Measurements from ENCODE around the gene SLC25A4. TPM values are rescaled to one million over a fixed set of nuclear protein-coding genes. Genes with fewer than 3 reads are reported as not detected.

The SLC25A4 gene
- total and polyA plus RNA-seq, 5 donors = 1,429 to 1,493 (median 1,464) TPM

DNA sequence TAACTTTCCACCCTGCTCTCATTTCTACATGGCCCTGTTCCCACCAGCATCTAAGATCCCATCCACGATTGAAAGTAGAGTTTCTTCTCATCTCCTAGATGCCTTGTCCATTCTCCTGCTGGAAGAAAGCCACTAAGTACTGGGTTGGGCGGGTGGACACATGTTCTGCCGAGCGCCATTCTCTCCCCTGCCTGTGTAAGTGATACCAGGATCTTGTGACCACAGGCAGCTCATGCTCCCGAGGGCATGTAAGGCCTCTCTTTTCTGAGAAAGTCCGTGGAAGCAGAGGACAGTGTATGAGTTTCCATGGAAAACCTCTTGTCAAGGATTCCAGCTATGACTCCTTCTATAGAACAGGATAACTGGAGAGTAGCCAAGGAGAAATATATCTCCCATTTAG, 3.3 kb upstream of the SLC25A4 start:
- Histone ChIP-seq H3K27me3 (ENCODE audit: control insufficient read depth, insufficient read depth) (no peaks in the 10 kb centered on the region), H3K9me3 (ENCODE audit: control insufficient read depth, low read length) (no peaks in the 10 kb centered on the region), H3K4me3 (ENCODE audit: low read length) (no peak overlapping the region), H3K27ac (ENCODE audit: low read length) (peak overlapping the region; percentile 77), H3K4me1 (ENCODE audit: control insufficient read depth, insufficient read depth, low read length) (peaks cover 3% of the 10 kb centered on the region)
- intact Hi-C loops (cut with DNase I) = loop anchor here in 1 of 4 donors (10.0 kb wide), 1 partner anchor 95 kb away; no protein-coding TSS in a partner anchor
- DNase-seq = no peak
- no peak for ATAC-seq
- 55% methylated on average over 6 of the region's 6 CpGs for WGBS

DNA sequence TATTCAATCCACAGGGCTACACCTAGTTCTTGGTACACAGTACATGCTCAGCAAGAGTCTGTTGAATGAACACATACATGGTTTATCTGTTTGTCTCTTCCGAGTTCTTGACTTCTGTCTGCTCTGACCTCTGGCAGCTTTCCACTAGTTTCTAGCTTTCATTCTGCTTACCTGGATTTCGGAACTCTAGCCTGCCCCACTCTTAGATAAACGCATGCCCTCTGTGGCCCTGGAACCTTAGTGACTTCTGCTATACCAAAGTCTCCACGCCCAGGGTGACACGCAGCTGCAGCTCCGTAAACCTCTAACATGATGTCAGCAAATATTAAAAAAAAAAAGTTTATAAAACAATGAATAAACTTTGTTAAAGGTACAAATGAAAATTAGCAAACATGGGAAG, 1.3 kb upstream of the SLC25A4 start:
- peak overlapping the region; percentile 90 for H3K27ac ChIP-seq (ENCODE audit: low read length)
- intact Hi-C loops (cut with DNase I) = no loop called here
- ATAC-seq = no peak

DNA sequence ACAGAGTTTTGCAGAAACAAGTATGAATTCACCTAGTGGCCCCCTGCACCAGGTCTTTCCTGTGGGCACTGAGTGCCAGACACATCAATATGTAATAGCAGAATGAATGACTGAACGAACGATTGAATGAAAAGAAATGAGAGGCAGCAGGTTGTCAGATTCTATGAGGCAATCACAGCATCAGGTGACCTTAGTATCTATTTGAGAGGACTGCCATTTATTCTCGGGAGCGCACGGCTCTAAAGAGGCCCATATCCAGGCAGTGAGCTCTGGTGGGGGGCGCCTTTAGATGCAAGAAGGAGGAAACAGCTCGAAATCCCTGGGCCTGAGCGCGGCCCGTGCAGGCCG, 528 bp upstream of the SLC25A4 start:
- 7% methylated on average over 11 of the region's 11 CpGs for WGBS
- Histone ChIP-seq H3K27me3 (ENCODE audit: control insufficient read depth, insufficient read depth) (no peaks in the 10 kb centered on the region), H3K27ac (ENCODE audit: low read length) (peak overlapping the region; percentile 82), H3K4me3 (ENCODE audit: low read length) (peak overlapping the region; percentile 53), H3K9me3 (ENCODE audit: control insufficient read depth, low read length) (no peaks in the 10 kb centered on the region), H3K4me1 (ENCODE audit: control insufficient read depth, insufficient read depth, low read length) (peaks cover 3% of the 10 kb centered on the region)
- ATAC-seq (no peak), DNase-seq (no peak)
- intact Hi-C loops (cut with DNase I) = no loop called here

More for the DNA sequence above, 1.3 kb upstream of the SLC25A4 start:
- no peak overlapping the region for H3K4me3 ChIP-seq (ENCODE audit: low read length)
- DNase-seq = no peak
- no peaks in the 10 kb centered on the region for H3K9me3 ChIP-seq (ENCODE audit: control insufficient read depth, low read length)
- WGBS = 80% methylated on average over 6 of the region's 6 CpGs
- H3K4me1 ChIP-seq (ENCODE audit: control insufficient read depth, insufficient read depth, low read length) = peaks cover 3% of the 10 kb centered on the region
- no peaks in the 10 kb centered on the region for H3K27me3 ChIP-seq (ENCODE audit: control insufficient read depth, insufficient read depth)

DNA sequence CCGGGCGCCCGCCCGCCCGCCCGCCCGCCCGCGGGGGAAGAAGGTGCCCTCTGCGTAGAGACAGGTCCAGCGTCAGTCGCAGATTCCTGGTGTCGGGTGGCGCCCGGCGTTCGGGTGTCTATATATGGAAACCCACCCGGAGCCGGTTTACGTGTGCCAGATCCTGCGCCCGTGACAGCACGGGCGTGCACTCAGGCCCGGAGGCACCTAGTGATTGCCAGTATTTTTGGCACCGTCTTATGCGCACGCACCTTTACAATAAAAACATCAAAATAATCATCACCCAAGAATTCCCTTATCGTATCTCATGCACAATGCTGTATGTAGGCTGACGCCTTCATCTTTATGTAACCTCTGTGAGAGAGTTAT, 519 bp downstream of the SLC25A4 start:
- Histone ChIP-seq H3K27ac (ENCODE audit: low read length) (peak overlapping the region; percentile 14), H3K27me3 (ENCODE audit: control insufficient read depth, insufficient read depth) (no peaks in the 10 kb centered on the region), H3K9me3 (ENCODE audit: control insufficient read depth, low read length) (no peaks in the 10 kb centered on the region), H3K4me1 (ENCODE audit: control insufficient read depth, insufficient read depth, low read length) (peaks cover 3% of the 10 kb centered on the region), H3K4me3 (ENCODE audit: low read length) (peak overlapping the region; percentile 53)
- WGBS = 2% methylated on average over 30 of the region's 30 CpGs
- ATAC-seq (peak; percentile 28 to 46), DNase-seq (peak; percentile 67 to 87 (median 86))
- intact Hi-C loops (cut with DNase I) = no loop called here

DNA sequence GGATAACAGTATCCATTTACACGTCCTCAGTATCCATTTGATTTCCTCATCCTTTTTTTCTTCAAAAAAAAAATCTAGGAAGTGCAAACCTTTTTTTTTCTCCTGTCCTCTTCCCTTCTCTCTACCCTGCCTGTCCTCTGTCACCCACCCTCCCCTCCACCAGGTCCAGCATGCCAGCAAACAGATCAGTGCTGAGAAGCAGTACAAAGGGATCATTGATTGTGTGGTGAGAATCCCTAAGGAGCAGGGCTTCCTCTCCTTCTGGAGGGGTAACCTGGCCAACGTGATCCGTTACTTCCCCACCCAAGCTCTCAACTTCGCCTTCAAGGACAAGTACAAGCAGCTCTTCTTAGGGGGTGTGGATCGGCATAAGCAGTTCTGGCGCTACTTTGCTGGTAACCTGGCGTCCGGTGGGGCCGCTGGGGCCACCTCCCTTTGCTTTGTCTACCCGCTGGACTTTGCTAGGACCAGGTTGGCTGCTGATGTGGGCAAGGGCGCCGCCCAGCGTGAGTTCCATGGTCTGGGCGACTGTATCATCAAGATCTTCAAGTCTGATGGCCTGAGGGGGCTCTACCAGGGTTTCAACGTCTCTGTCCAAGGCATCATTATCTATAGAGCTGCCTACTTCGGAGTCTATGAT, 1.7 kb downstream of the SLC25A4 start:
- Histone ChIP-seq H3K4me3 (ENCODE audit: low read length) (peak overlapping the region; percentile 53), H3K27me3 (ENCODE audit: control insufficient read depth, insufficient read depth) (no peaks in the 10 kb centered on the region), H3K9me3 (ENCODE audit: control insufficient read depth, low read length) (no peaks in the 10 kb centered on the region), H3K4me1 (ENCODE audit: control insufficient read depth, insufficient read depth, low read length) (no peaks in the 10 kb centered on the region), H3K27ac (ENCODE audit: low read length) (peak overlapping the region; percentile 74)
- intact Hi-C loops (cut with DNase I) = no loop called here
- DNase-seq (peak in 2 of 3 donors; percentile 54 to 64), ATAC-seq (no peak)
- 72% methylated on average over 16 of the region's 16 CpGs for WGBS

DNA sequence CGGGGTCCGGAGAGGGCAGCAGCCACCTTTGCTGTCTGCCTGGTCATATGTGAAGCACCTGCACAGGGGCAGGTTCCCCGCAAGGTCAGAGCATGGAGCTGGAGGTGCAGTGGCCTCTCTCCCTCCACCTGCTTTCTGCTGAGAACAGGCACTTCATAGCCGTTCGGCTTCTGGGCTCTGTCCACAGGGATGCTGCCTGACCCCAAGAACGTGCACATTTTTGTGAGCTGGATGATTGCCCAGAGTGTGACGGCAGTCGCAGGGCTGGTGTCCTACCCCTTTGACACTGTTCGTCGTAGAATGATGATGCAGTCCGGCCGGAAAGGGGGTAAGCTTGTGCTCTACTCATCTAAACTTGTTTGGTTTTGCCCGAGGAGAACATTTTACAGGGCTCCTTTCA, 2.5 kb downstream of the SLC25A4 start:
- 49% methylated on average over 13 of the region's 13 CpGs for WGBS
- H3K27me3 ChIP-seq (ENCODE audit: control insufficient read depth, insufficient read depth) = no peaks in the 10 kb centered on the region
- no peaks in the 10 kb centered on the region for H3K4me1 ChIP-seq (ENCODE audit: control insufficient read depth, insufficient read depth, low read length)
- peak; percentile 61 to 79 (median 71) for DNase-seq
- peak overlapping the region; percentile 74 for H3K27ac ChIP-seq (ENCODE audit: low read length)
- peak; percentile 7 to 20 for ATAC-seq
- intact Hi-C loops (cut with DNase I) = no loop called here
- no peaks in the 10 kb centered on the region for H3K9me3 ChIP-seq (ENCODE audit: control insufficient read depth, low read length)
- peak overlapping the region; percentile 53 for H3K4me3 ChIP-seq (ENCODE audit: low read length)

DNA sequence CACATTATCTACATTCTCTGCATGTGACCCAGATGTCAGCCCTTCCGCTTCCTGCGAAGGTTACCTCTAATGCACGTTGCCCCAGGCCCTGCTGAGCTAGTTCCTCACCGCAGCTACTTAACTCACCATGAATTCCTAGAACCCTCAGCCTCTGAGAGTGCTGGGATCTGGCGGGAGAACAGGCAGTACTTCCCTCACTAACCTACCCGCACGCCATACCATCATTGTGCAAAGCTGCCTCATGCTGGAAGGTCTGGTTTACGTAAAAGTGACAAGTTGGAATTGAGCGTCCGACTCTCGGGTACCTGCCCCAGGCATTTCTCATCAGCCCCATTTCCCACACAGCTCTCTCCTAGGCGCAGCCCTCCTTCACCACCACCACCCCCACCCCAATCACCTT, 6.3 kb downstream of the SLC25A4 start:
- H3K9me3 ChIP-seq (ENCODE audit: control insufficient read depth, low read length) = no peaks in the 10 kb centered on the region
- DNase-seq (no peak), ATAC-seq (peak; percentile 7 to 35)
- peak overlapping the region; percentile 25 for H3K27ac ChIP-seq (ENCODE audit: low read length)
- intact Hi-C loops (cut with DNase I) = no loop called here
- H3K27me3 ChIP-seq (ENCODE audit: control insufficient read depth, insufficient read depth) = no peaks in the 10 kb centered on the region
- WGBS = 82% methylated on average over 12 of the region's 12 CpGs
- H3K4me1 ChIP-seq (ENCODE audit: control insufficient read depth, insufficient read depth, low read length) = no peaks in the 10 kb centered on the region
- H3K4me3 ChIP-seq (ENCODE audit: low read length) = no peak overlapping the region

DNA sequence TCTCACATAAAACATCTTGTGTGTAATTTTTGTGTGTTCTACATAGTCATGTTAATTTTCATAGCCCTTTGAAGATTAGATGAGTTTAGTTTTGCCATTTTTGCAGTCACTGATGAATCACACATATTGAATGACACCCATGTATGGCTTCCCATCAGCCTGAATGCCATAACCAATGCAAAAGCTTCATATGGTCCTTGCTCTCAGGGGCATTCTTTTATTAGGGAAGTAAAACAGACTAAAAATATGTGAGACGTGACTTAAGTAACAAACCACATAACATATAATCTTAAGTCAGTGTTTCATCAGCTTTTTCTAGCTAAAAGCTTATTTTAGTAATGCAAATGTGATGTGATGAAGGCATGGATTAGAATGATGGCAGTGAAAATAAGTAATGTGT, 8.2 kb downstream of the SLC25A4 start:
- DNase-seq (no peak), ATAC-seq (no peak)
- no peak overlapping the region for H3K27ac ChIP-seq (ENCODE audit: low read length)
- no peaks in the 10 kb centered on the region for H3K27me3 ChIP-seq (ENCODE audit: control insufficient read depth, insufficient read depth)
- H3K9me3 ChIP-seq (ENCODE audit: control insufficient read depth, low read length) = no peaks in the 10 kb centered on the region
- 84% methylated on average over 1 of the region's 1 CpG for WGBS
- intact Hi-C loops (cut with DNase I) = no loop called here
- H3K4me3 ChIP-seq (ENCODE audit: low read length) = no peak overlapping the region
- no peaks in the 10 kb centered on the region for H3K4me1 ChIP-seq (ENCODE audit: control insufficient read depth, insufficient read depth, low read length)

DNA sequence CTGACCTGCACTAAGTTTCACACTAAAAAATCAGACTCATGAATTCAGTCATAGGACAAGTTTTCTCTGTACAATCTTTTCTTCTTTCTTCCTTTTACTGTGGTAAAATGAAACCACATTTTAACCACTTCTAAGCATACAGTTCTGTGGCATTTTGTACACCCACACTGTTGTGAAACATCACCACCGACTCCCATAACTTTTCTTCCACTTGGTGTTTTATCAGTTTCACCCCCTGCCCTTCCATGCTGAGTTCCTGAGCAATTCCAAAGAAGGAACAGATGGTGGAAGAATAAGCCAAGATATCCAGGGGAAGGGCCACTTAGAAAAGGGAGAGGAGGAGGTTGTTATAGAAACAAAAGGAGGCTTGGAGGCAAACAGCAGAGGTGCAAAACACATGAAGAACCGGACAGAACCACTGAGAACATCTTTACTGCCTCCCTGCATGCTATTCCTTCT, 22.6 kb downstream of the SLC25A4 start:
- Histone ChIP-seq H3K27me3 (ENCODE audit: control insufficient read depth, insufficient read depth) (no peaks in the 10 kb centered on the region), H3K9me3 (ENCODE audit: control insufficient read depth, low read length) (no peaks in the 10 kb centered on the region), H3K4me1 (ENCODE audit: control insufficient read depth, insufficient read depth, low read length) (peaks cover 2% of the 10 kb centered on the region), H3K4me3 (ENCODE audit: low read length) (no peak overlapping the region), H3K27ac (ENCODE audit: low read length) (no peak overlapping the region)
- 33% methylated on average over 2 of the region's 2 CpGs for WGBS
- ATAC-seq = peak; percentile 40 to 52
- DNase-seq = no peak
- intact Hi-C loops (cut with DNase I) = no loop called here

DNA sequence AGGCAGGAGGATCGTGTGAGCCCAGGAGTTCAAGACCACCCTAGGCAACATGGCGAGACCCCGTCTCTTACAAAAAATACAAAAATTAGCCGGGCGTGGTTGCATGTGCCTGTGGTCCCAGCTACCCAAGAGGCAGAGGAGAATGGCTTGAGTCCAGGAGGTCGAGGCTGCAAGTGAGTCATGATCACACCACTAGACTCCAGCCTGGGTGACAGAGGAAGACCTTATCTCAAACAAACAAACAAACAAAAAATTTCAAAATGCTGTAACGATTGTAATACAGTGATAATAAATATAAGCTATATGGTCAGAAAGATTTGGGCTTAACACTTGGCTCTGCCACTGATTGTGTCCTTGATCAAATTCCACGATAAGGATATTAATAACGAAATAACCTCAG, 24.2 kb downstream of the SLC25A4 start:
- DNase-seq = no peak
- 83% methylated on average over 9 of the region's 9 CpGs for WGBS
- ATAC-seq = no peak
- H3K4me3 ChIP-seq (ENCODE audit: low read length) = no peak overlapping the region
- no peaks in the 10 kb centered on the region for H3K9me3 ChIP-seq (ENCODE audit: control insufficient read depth, low read length)
- no peak overlapping the region for H3K27ac ChIP-seq (ENCODE audit: low read length)
- peaks cover 2% of the 10 kb centered on the region for H3K4me1 ChIP-seq (ENCODE audit: control insufficient read depth, insufficient read depth, low read length)
- intact Hi-C loops (cut with DNase I) = no loop called here
- no peaks in the 10 kb centered on the region for H3K27me3 ChIP-seq (ENCODE audit: control insufficient read depth, insufficient read depth)

DNA sequence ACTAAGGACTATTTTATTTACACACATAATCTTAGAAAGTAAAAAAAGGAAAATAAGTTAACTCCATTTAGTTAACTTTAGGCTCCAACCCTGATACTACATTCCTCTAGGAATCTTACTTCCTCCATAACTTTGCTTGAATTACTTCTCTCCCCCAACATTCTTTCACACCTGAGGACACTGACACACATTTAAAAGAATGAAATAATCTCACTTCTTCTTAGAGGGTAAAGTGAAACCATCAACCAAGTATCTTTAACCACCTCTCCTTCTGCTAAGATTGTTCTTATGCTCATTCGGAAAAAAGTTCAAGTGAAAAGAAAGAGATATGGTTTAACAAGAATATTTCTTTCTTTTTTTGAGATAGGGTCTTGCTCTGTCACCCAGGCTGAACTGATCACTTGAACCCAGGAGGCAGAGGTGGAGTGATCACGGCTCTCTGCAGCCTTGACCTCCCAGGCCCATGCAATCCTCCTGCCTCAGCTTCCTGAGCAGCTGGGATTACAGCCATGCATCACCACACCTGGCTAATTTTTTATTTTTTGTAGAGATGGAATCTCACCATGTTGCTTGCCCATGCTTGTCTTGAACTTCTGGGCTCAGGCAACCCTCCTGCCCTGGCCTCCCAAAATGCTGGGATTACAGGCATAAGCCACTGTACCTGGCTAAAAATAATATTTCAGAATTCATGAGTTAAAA, 28.5 kb downstream of the SLC25A4 start:
- H3K4me1 ChIP-seq (ENCODE audit: control insufficient read depth, insufficient read depth, low read length) = peaks cover 2% of the 10 kb centered on the region
- no peak overlapping the region for H3K4me3 ChIP-seq (ENCODE audit: low read length)
- no peak for DNase-seq
- ATAC-seq = no peak
- WGBS = 93% methylated on average over 2 of the region's 2 CpGs
- no peak overlapping the region for H3K27ac ChIP-seq (ENCODE audit: low read length)
- intact Hi-C loops (cut with DNase I) = no loop called here
- H3K9me3 ChIP-seq (ENCODE audit: control insufficient read depth, low read length) = no peaks in the 10 kb centered on the region
- H3K27me3 ChIP-seq (ENCODE audit: control insufficient read depth, insufficient read depth) = no peaks in the 10 kb centered on the region
